ENCODE data around the gene PLCB1.

- TF ChIP-seq, protein P1, sequence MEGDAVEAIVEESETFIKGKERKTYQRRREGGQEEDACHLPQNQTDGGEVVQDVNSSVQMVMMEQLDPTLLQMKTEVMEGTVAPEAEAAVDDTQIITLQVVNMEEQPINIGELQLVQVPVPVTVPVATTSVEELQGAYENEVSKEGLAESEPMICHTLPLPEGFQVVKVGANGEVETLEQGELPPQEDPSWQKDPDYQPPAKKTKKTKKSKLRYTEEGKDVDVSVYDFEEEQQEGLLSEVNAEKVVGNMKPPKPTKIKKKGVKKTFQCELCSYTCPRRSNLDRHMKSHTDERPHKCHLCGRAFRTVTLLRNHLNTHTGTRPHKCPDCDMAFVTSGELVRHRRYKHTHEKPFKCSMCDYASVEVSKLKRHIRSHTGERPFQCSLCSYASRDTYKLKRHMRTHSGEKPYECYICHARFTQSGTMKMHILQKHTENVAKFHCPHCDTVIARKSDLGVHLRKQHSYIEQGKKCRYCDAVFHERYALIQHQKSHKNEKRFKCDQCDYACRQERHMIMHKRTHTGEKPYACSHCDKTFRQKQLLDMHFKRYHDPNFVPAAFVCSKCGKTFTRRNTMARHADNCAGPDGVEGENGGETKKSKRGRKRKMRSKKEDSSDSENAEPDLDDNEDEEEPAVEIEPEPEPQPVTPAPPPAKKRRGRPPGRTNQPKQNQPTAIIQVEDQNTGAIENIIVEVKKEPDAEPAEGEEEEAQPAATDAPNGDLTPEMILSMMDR (conservative IDR thresholded peaks at IDR 0.05): no peak
- TF ChIP-seq EZH2 (IDR thresholded peaks at IDR 0.05; ENCODE audit: low read depth): no peak
These were observed 375.2 kb downstream of the PLCB1 start for GRCh38 chr20:8507231-8507630.

All from PC-9 (cell line).